HG03378 (cell line): ENCODE results near the gene ZNF750.

Experiments
- ATAC-seq: cut with Tn5 transposase; IDR thresholded peaks from one replicate; pipeline ENCODE4 v1.9.1; 2021; ENCODE audit warnings: mild to moderate bottlenecking, moderate library complexity; ENCODE audit not compliant: unreplicated experiment

ZNF750 gene

GRCh38 chr17:82839617-82840292 is at the start of gene ZNF750:
Gene ZNF750, minus strand, starts transcription at chr17:82840022. Its CDS starts 7,568 bp downstream, at chr17:82832454.
- ATAC-seq: no peak

- no peak for ATAC-seq
These were observed 49.0 kb upstream of the ZNF750 start for GRCh38 chr17:82888583-82889495.

GRCh38 chr17:82887255-82888164 is 47.7 kb upstream of the ZNF750 start:
- no peak for ATAC-seq

- no peak for ATAC-seq
These were observed 45.1 kb upstream of the ZNF750 start for GRCh38 chr17:82884970-82885353.

- no peak for ATAC-seq
These were observed 44.6 kb upstream of the ZNF750 start for GRCh38 chr17:82884341-82884969.

GRCh38 chr17:82883419-82884031 is 43.7 kb upstream of the ZNF750 start:
- no peak for ATAC-seq

- ATAC-seq: no peak
These were observed 43.0 kb upstream of the ZNF750 start for GRCh38 chr17:82882715-82883418.

GRCh38 chr17:82881900-82882714 is 42.3 kb upstream of the ZNF750 start:
- ATAC-seq: no peak

GRCh38 chr17:82881324-82881823 is 41.6 kb upstream of the ZNF750 start:
- ATAC-seq: no peak

GRCh38 chr17:82880620-82881323 is 41.0 kb upstream of the ZNF750 start:
- ATAC-seq: no peak

- ATAC-seq: no peak
These were observed 39.4 kb upstream of the ZNF750 start for GRCh38 chr17:82879241-82879640.

- no peak for ATAC-seq
These were observed 38.7 kb upstream of the ZNF750 start for GRCh38 chr17:82878527-82878926.

- no peak for ATAC-seq
These were observed 37.0 kb upstream of the ZNF750 start for GRCh38 chr17:82876602-82877379.

GRCh38 chr17:82876149-82876548 is 36.3 kb upstream of the ZNF750 start:
- ATAC-seq: no peak

GRCh38 chr17:82875407-82875856 is 35.6 kb upstream of the ZNF750 start:
- no peak for ATAC-seq

GRCh38 chr17:82874011-82874835 is 34.4 kb upstream of the ZNF750 start:
- ATAC-seq: no peak
